ENCODE results near the gene KIF5C.

GRCh38 chr2:148978706-148979105 is 103.7 kb downstream of the KIF5C start:
- TF ChIP-seq YY1 (IDR thresholded peaks at IDR 0.05; ENCODE audit: insufficient read depth, insufficient read length) (no peak), ZNF274 (IDR thresholded peaks at IDR 0.05; ENCODE audit: low read depth, low read length) (no peak)

Measured in NT2/D1 (cell line).